Activated T-helper 1 cell treated with anti-CD3 and anti-CD28 coated beads, Interleukin-2, amount 50 U/mL, for 16 hours (primary cell): ENCODE data around the gene ZYG11B.
"Not testable (repeated sequence)": the region's sequence is repeated elsewhere in the genome, so short reads cannot be mapped to it uniquely, and the experiment has no call there.

Experiments used
- DNase-seq, 2 donors: peaks; one replicate each; pipeline ENCODE4 v3.0.0-alpha.2; 2020; ENCODE audit warnings: low read depth in 1 of 2, low spot score in 1 of 2

The ZYG11B gene

GRCh38 chr1:52751589-52752483 is 25.6 kb downstream of the ZYG11B start:
- DNase-seq, result no peak

DNA sequence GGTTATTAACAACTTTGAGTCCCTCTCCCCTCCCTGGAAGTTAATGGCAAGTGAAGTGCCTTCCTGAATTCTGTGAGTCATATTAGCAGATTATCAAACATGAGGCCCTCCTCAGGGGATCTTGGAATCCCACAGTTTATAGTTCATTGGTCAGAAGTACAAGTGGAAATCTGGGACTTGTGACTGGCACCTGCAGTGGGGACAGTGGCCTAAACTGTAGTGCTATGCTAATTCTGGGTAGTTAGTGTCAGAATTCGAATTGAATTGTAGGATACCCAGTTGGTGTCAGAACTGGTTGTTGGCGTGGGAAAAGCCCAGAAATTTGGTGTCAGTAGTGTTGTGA is 26.2 kb downstream of the ZYG11B start:
- no peak for DNase-seq

GRCh38 chr1:52753169-52753568 is 26.9 kb downstream of the ZYG11B start:
- DNase-seq, result no peak

DNA sequence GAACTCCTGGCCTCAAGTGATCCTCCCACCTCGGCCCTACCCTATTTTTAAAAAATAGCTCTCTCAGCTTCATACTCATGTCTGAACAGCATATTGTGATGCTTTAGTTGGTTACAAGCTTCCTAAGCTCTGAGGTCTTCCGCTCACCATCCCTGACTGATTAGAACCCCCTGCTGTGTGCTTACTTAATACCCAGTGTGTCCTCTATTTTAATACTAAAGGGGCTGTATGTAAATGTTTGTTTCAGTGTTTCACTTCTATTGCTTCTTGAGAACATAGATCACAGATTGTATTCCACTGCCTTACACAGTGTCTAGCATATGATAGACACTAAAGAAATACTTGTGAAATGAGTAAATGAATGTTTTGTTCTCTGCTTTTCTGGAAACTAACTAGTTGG is 29.8 kb downstream of the ZYG11B start:
- DNase-seq, result no peak

- no peak for DNase-seq
Measured at GRCh38 chr1:52759908-52760307, 33.7 kb downstream of the ZYG11B start.

DNA sequence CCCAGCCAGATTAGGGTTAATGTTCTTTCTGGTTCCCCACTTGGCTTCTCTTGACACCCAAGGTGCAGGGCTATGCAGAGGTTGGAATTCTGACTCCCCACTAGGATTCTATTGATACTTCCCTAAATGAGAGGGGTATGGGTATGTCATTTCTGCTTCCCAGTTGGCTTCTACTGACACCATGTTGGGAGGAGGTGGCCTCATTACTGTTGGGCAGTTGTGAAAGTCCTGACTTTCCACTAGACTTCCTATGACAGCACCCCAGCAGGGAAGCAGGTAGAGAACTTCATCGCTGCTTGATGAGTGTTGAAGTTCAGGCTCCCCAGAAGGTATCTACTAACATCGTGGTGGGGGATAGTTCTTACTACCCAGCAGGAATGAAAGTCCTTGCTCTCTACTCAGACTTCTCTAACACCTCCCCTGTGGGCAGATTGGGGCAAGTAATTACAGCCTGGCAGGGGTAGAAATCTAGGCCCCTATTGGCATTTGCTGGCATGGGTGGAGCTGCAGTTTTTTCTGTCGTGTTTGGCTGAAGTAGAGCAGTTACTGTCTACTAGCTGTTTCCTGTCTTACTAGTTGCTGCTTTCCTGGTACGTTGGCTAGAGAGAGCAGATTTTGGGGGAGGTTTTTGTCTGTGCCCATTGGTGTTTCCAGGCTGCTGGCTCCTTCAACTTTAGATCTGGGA is 41.5 kb downstream of the ZYG11B start:
- no peak for DNase-seq

- no peak for DNase-seq
Measured at GRCh38 chr1:52769346-52770033, 43.2 kb downstream of the ZYG11B start.

- DNase-seq, result no peak
Measured at GRCh38 chr1:52771384-52771783, 45.1 kb downstream of the ZYG11B start.

GRCh38 chr1:52786148-52786547 is 59.9 kb downstream of the ZYG11B start:
- DNase-seq, result no peak

GRCh38 chr1:52790429-52790828 is 64.2 kb downstream of the ZYG11B start:
- not testable (repeated sequence) for DNase-seq

GRCh38 chr1:52792036-52792435 is 65.8 kb downstream of the ZYG11B start:
- no peak for DNase-seq

DNA sequence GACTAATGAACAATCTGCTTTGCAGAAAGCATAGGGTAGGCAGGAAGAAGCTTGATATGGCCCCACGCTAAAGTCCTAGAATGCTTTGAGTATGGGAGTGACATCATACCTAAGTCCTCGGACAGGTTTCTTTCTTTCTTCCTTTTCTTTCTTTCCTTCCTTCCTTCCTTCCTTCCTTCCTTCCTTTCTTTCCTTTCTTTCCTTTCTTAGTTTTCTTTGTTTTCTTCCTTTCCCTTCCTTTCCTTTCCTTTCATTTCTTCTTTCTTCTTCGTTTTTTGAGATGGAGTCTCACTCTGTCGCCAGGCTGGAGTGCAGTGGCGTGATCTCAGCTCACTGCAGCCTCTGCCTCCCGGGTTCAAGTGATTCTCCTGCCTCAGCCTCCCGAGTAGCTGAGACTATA is 67.5 kb downstream of the ZYG11B start:
- DNase-seq, result not testable (repeated sequence)

- DNase-seq, result no peak
Measured at GRCh38 chr1:52795464-52795863, 69.2 kb downstream of the ZYG11B start.

GRCh38 chr1:52798331-52798730 is 72.1 kb downstream of the ZYG11B start:
- no peak for DNase-seq

- no peak for DNase-seq
Measured at GRCh38 chr1:52801011-52801410, 74.8 kb downstream of the ZYG11B start.

DNA sequence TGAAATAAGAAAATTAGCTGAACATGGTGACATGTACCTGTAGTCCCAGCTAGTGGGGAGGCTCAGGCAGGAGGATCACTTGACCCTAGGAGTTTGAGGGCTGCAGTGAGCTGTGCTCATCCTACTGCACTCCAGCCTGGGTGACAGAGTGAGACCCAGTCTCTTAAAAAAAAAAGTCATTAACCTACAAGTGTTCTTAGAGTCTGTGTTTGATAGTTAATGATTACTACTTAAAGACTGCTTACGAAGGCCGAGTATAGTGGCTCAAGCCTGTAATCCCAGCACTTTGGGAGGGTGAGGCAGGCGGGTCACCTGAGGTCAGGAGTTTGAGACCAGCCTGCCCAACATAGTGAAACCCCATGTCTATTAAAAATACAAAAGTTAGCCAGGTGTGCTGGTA is 77.8 kb downstream of the ZYG11B start:
- not testable (repeated sequence) for DNase-seq

DNA sequence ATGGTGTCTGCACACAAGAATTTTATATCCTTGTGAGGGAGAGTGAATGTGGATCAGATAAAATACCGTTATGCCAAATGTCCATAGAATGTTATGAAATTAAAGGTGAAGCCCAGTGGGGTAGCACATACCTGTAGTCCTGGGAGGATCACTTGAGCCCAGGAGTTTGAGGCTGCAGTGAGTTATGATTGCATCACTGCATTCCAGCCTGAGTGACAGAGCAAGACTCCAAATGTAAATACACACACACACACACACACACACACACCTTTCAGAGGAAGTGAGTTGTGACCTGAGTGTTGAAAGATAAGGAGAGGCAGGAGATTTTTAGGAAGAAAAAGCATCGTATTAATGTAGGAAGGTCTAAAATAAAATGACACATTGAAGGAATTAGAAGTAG is 88.2 kb downstream of the ZYG11B start:
- no peak for DNase-seq

- DNase-seq, result not testable (repeated sequence)
Measured at GRCh38 chr1:52820830-52821229, 94.6 kb downstream of the ZYG11B start.

GRCh38 chr1:52825868-52826267 is 99.6 kb downstream of the ZYG11B start:
- no peak for DNase-seq

GRCh38 chr1:52834798-52835197 is 108.5 kb downstream of the ZYG11B start:
- no peak for DNase-seq

DNA sequence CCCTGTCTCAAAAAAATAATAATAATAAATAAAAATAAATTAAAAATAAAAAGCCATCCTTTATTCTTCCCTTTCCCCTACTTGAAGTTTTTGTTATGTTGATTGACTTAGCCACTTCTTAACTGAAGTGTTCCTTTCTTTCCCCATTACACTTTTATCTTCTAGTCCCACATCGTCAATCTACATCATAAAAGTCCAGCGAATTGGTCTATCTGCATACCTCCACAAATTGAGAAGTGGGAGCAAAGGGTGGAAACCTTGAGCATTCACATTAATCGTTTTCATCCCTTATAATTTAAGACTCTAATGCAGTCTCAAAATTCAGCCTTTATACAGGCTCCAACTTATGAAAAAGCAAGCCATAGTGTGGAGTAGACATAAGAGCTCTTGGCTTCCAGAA is 109.8 kb downstream of the ZYG11B start:
- no peak for DNase-seq

DNA sequence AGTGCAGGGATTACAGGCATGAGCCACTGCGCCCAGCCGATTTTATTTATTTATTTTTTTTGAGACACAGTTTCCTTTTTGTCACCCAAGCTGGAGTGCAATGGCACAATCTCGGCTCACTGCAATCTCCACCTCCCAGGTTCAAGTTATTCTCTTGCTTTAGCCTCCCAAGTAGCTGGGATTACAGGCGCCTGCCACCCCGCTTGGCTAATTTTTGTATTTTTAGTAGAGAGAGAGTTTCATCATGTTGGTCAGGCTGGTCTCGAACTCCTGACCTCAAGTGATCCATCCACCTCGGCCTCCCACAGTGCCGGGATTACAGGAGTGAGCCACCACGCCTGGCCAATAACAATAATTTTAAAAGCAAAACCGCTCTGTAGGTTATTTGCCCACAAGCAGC is 112.9 kb downstream of the ZYG11B start:
- not testable (repeated sequence) for DNase-seq
